Pons (tissue), 1 donor: ENCODE results near the gene MAN1A2.

Experiments used
- DNase-seq: peaks from one replicate; pipeline ENCODE4 v3.0.0-alpha.2; 2016; ENCODE audit warnings: low spot score

The MAN1A2 gene

GRCh38 chr1:117495068-117495467, 127.8 kb downstream of the MAN1A2 start:
- DNase-seq = no peak

- DNase-seq = no peak
Measured at GRCh38 chr1:117499071-117499470, 131.8 kb downstream of the MAN1A2 start.

- DNase-seq = no peak
Measured at GRCh38 chr1:117500584-117500983, 133.3 kb downstream of the MAN1A2 start.

- DNase-seq = no peak
Measured at GRCh38 chr1:117501281-117501680, 134.0 kb downstream of the MAN1A2 start.

GRCh38 chr1:117511273-117511672, 144.0 kb downstream of the MAN1A2 start:
- DNase-seq = no peak

- DNase-seq = peak; percentile 42
Measured at GRCh38 chr1:117512728-117513321, 145.6 kb downstream of the MAN1A2 start.

- DNase-seq = no peak
Measured at GRCh38 chr1:117523111-117523510, 155.9 kb downstream of the MAN1A2 start.

GRCh38 chr1:117527074-117527473, 159.8 kb downstream of the MAN1A2 start:
- DNase-seq = no peak

- no peak for DNase-seq
Measured at GRCh38 chr1:117527566-117528102, 160.4 kb downstream of the MAN1A2 start.

GRCh38 chr1:117529683-117530082, 162.4 kb downstream of the MAN1A2 start:
- no peak for DNase-seq

- DNase-seq = no peak
Measured at GRCh38 chr1:117531222-117531621, 164.0 kb downstream of the MAN1A2 start.

GRCh38 chr1:117534995-117535467, 167.8 kb downstream of the MAN1A2 start:
- DNase-seq = peak; percentile 53

- DNase-seq = no peak
Measured at GRCh38 chr1:117535821-117536220, 168.6 kb downstream of the MAN1A2 start.

- no peak for DNase-seq
Measured at GRCh38 chr1:117537291-117537920, 170.2 kb downstream of the MAN1A2 start.

GRCh38 chr1:117540532-117540931, 173.3 kb downstream of the MAN1A2 start:
- DNase-seq = no peak

- no peak for DNase-seq
Measured at GRCh38 chr1:117541003-117541402, 173.8 kb downstream of the MAN1A2 start.

GRCh38 chr1:117541585-117541984, 174.3 kb downstream of the MAN1A2 start:
- DNase-seq = no peak

GRCh38 chr1:117544509-117545109, 177.4 kb downstream of the MAN1A2 start:
- DNase-seq = no peak

- DNase-seq = no peak
Measured at GRCh38 chr1:117546467-117546866, 179.2 kb downstream of the MAN1A2 start.

GRCh38 chr1:117553471-117553870, 186.2 kb downstream of the MAN1A2 start:
- DNase-seq = no peak

- no peak for DNase-seq
Measured at GRCh38 chr1:117555806-117556205, 188.6 kb downstream of the MAN1A2 start.

- no peak for DNase-seq
Measured at GRCh38 chr1:117556341-117556740, 189.1 kb downstream of the MAN1A2 start.

- no peak for DNase-seq
Measured at GRCh38 chr1:117556976-117557375, 189.7 kb downstream of the MAN1A2 start.
